Prostate gland (tissue), 2 donors: Measurements from ENCODE around the gene SLC25A4.

Experiments
- POLR2A ChIP-seq: fragments of 450-650 bp; IDR thresholded peaks from one replicate; pipeline ENCODE4 v1.6.1; 2016; ENCODE audit warnings: antibody characterized with exemption, mild to moderate bottlenecking
- POLR2AphosphoS5 ChIP-seq: sonication (generic); formaldehyde crosslinking; IDR thresholded peaks from one replicate; pipeline ENCODE4 v1.6.1; 2017; ENCODE audit warnings: antibody characterized with exemption
- TF ChIP-seq, protein P1 (sequence below), 4 experiments: fragments of 200-600 bp in 2 of 4; fragments of 450-650 bp in 2 of 4; sonication (generic) in 2 of 4; IDR thresholded peaks; 1 replicate in 3 of 4; 2 replicates in 1 of 4; pipeline ENCODE4 v1.5.1; 2016 to 2019; ENCODE audit warnings: antibody characterized with exemption in 4 of 4, mild to moderate bottlenecking in 2 of 4, moderate library complexity in 2 of 4

DNA sequence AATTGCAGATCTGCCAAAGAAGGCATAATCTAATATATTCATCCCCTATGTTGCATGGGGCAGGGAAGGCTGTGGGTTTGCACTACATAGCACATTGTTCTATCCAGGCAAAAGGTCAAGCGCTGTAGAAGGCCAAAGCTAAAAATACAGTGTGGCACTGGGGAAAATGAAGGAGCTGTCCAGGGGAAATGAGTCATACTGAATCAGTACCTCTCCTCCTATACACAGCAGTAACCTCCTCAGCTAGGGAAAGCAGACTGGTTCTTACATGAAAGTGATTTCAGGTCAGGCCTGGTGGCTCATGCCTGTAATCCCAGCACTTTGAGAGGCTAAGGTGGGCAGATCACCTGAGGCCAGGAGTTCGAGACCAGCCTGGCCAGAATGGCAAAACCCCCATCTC, 31.0 kb upstream of the SLC25A4 start:
- TF ChIP-seq, protein P1, sequence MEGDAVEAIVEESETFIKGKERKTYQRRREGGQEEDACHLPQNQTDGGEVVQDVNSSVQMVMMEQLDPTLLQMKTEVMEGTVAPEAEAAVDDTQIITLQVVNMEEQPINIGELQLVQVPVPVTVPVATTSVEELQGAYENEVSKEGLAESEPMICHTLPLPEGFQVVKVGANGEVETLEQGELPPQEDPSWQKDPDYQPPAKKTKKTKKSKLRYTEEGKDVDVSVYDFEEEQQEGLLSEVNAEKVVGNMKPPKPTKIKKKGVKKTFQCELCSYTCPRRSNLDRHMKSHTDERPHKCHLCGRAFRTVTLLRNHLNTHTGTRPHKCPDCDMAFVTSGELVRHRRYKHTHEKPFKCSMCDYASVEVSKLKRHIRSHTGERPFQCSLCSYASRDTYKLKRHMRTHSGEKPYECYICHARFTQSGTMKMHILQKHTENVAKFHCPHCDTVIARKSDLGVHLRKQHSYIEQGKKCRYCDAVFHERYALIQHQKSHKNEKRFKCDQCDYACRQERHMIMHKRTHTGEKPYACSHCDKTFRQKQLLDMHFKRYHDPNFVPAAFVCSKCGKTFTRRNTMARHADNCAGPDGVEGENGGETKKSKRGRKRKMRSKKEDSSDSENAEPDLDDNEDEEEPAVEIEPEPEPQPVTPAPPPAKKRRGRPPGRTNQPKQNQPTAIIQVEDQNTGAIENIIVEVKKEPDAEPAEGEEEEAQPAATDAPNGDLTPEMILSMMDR (IDR thresholded peaks at IDR 0.05): no peak
- no peak for TF ChIP-seq POLR2A
- peak; percentile 36 for TF ChIP-seq POLR2AphosphoS5
